K562 (cell line): ENCODE data around the gene JUND. TPM values are rescaled to one million over a fixed set of nuclear protein-coding genes. Genes with fewer than 3 reads are reported as not detected.
A peak's percentile ranks its signal among the peaks of the same experiment; 100 is the strongest.

Experiments used
- BCL6 ChIP-seq: fragments of 250-450 bp; sonication (Bioruptor Pico); IDR thresholded peaks from 2 replicates; pipeline ENCODE4 v1.4.0; 2020
- CBX1 ChIP-seq: sonication (generic); IDR thresholded peaks from 2 replicates; pipeline ENCODE4 v1.6.1; 2016; ENCODE audit warnings: antibody characterized with exemption, low read depth, mild to moderate bottlenecking
- CBX8 ChIP-seq: fragments of 200-600 bp; sonication (generic); IDR thresholded peaks from 2 replicates; pipeline ENCODE4 v1.6.1; 2012; ENCODE audit warnings: borderline replicate concordance, mixed run types, low read depth, mild to moderate bottlenecking, moderate library complexity, mixed read lengths, low read length, control low read depth, inconsistent platforms; ENCODE audit not compliant: poor library complexity, severe bottlenecking; ENCODE audit errors: extremely low read depth
- ESRRA ChIP-seq: fragments of 450-650 bp; IDR thresholded peaks from 2 replicates; pipeline ENCODE4 v1.6.1; 2014; ENCODE audit warnings: low read depth, mild to moderate bottlenecking, moderate library complexity, borderline replicate concordance
- FOXA1 ChIP-seq: fragments of 450-650 bp; IDR thresholded peaks from 2 replicates; pipeline ENCODE4 v1.6.1; 2016; ENCODE audit warnings: mild to moderate bottlenecking, borderline replicate concordance
- FOXK1 ChIP-seq: sonication (generic); formaldehyde crosslinking; IDR thresholded peaks from 2 replicates; pipeline ENCODE4 v1.8.0; 2022; ENCODE audit warnings: missing genetic modification reagents, mild to moderate bottlenecking, borderline replicate concordance
- HEY1 ChIP-seq: fragments of 250-450 bp; sonication (Bioruptor Pico); IDR thresholded peaks from 2 replicates; pipeline ENCODE4 v1.5.0; 2020; ENCODE audit warnings: mild to moderate bottlenecking, moderate library complexity, borderline replicate concordance
- MCM3 ChIP-seq: fragments of 450-650 bp; IDR thresholded peaks from 2 replicates; pipeline ENCODE4 v1.6.1; 2016
- MLX ChIP-seq, 2 experiments: fragments of 450-650 bp in 1 of 2; sonication (generic) in 1 of 2; formaldehyde crosslinking; conservative IDR thresholded peaks; 2 replicates each; pipeline versions ENCODE4 v1.4.0 to v1.8.1; 2020 to 2022; ENCODE audit warnings: mild to moderate bottlenecking in 1 of 2, missing genetic modification reagents in 1 of 2
- NCOA4 ChIP-seq: fragments of 450-650 bp; IDR thresholded peaks from 2 replicates; pipeline ENCODE4 v1.6.1; 2018; ENCODE audit warnings: mild to moderate bottlenecking; ENCODE audit not compliant: partially characterized antibody
- NFRKB ChIP-seq: fragments of 450-650 bp; IDR thresholded peaks from 2 replicates; pipeline ENCODE4 v1.6.1; 2016; ENCODE audit warnings: low read depth
- SAFB2 ChIP-seq: fragments of 200-400 bp; formaldehyde crosslinking; IDR thresholded peaks from 2 replicates; pipeline ENCODE4 v1.6.1; 2018; ENCODE audit warnings: borderline replicate concordance, low read length, low read depth, moderate library complexity; ENCODE audit not compliant: severe bottlenecking
- TAF9B ChIP-seq: fragments of 450-650 bp; IDR thresholded peaks from 2 replicates; pipeline ENCODE4 v1.6.1; 2018; ENCODE audit warnings: mild to moderate bottlenecking; ENCODE audit not compliant: partially characterized antibody
- TGIF2 ChIP-seq: sonication (generic); formaldehyde crosslinking; IDR thresholded peaks from 2 replicates; pipeline ENCODE4 v1.8.1; 2022; ENCODE audit warnings: mild to moderate bottlenecking, missing genetic modification reagents, moderate library complexity
- U2AF2 ChIP-seq: fragments of 200-400 bp; formaldehyde crosslinking; optimal IDR thresholded peaks from 2 replicates; pipeline ENCODE3; 2017; ENCODE audit warnings: low read depth, mild to moderate bottlenecking, low read length
- ZBTB34 ChIP-seq: fragments of 250-450 bp; sonication (Bioruptor Pico); IDR thresholded peaks from 2 replicates; pipeline ENCODE4 v1.8.0; 2021; ENCODE audit warnings: mild to moderate bottlenecking, moderate library complexity
- ZNF12 ChIP-seq: sonication (generic); formaldehyde crosslinking; IDR thresholded peaks from 2 replicates; pipeline ENCODE4 v1.4.0; 2020; ENCODE audit warnings: mild to moderate bottlenecking, missing genetic modification reagents
- ZNF282 ChIP-seq: sonication (generic); formaldehyde crosslinking; IDR thresholded peaks from 2 replicates; pipeline ENCODE4 v1.8.1; 2023; ENCODE audit warnings: missing genetic modification reagents
- polyA plus RNA-seq, 8 experiments: library from polyadenylated mRNA; depleted of rRNA in 4 of 8; stranded (reverse) in 5 of 8; unstranded in 3 of 8; fragments of >200 nt; fragmentation: Nextera tagmentation in 2 of 8; fragmentation: Illumina TruSeq in 1 of 8; extraction: Ambion mirVana in 2 of 8; extraction: Trizol in 1 of 8; gene quantifications; 2 replicates each; pipeline versions ENCODE4 v1.2.1 to v1.2.3, GENCODE V29; 2011 to 2014; ENCODE audit warnings: inconsistent platforms in 1 of 8, missing spikeins in 1 of 8
- total RNA-seq, 7 experiments: library from RNA; depleted of rRNA in 6 of 7; stranded (reverse); fragments of >200 nt in 6 of 7; fragmentation: Illumina TruSeq in 2 of 7; extraction: Trizol in 2 of 7; gene quantifications; 2 replicates each; pipeline versions ENCODE4 v1.2.1 to v1.2.3, GENCODE V29; 2011 to 2021; ENCODE audit warnings: low replicate concordance in 1 of 7
- TF ChIP-seq, protein P1 (sequence below): fragments of 250-450 bp; sonication (Bioruptor Pico); IDR thresholded peaks from 2 replicates; pipeline ENCODE4 v1.9.0; 2021; ENCODE audit warnings: mild to moderate bottlenecking, inconsistent platforms
- TF ChIP-seq, protein P2 (sequence below): sonication (generic); formaldehyde crosslinking; IDR thresholded peaks from 2 replicates; pipeline ENCODE4 v1.8.0; 2022; ENCODE audit warnings: missing genetic modification reagents, mild to moderate bottlenecking, borderline replicate concordance
- TF ChIP-seq, protein P3 (sequence below): fragments of 450-650 bp; formaldehyde crosslinking; IDR thresholded peaks from 2 replicates; pipeline ENCODE4 v1.4.0; 2020; ENCODE audit warnings: mild to moderate bottlenecking, moderate library complexity

The JUND gene
- total and polyA plus RNA-seq, 9 of the 15 experiments (the other 6 are each of a cell fraction or from before 2014, with no cell fraction given), result 6.4 to 286 (median 42.3) TPM

- TF ChIP-seq, protein P1, sequence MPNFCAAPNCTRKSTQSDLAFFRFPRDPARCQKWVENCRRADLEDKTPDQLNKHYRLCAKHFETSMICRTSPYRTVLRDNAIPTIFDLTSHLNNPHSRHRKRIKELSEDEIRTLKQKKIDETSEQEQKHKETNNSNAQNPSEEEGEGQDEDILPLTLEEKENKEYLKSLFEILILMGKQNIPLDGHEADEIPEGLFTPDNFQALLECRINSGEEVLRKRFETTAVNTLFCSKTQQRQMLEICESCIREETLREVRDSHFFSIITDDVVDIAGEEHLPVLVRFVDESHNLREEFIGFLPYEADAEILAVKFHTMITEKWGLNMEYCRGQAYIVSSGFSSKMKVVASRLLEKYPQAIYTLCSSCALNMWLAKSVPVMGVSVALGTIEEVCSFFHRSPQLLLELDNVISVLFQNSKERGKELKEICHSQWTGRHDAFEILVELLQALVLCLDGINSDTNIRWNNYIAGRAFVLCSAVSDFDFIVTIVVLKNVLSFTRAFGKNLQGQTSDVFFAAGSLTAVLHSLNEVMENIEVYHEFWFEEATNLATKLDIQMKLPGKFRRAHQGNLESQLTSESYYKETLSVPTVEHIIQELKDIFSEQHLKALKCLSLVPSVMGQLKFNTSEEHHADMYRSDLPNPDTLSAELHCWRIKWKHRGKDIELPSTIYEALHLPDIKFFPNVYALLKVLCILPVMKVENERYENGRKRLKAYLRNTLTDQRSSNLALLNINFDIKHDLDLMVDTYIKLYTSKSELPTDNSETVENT (CRISPR knock-in tag), result no peak
- no peak for TF ChIP-seq FOXA1
- no peak for TF ChIP-seq MLX (CRISPR knock-in tag; conservative IDR thresholded peaks at IDR 0.05)
- no peak for TF ChIP-seq MCM3
- TF ChIP-seq ZNF12 (CRISPR knock-in tag), result peak; percentile 65; the same call in 1 of the 2 replicates
- TF ChIP-seq CBX8, result no peak
- no peak for TF ChIP-seq U2AF2
- TF ChIP-seq BCL6 (CRISPR knock-in tag), result no peak
- no peak for TF ChIP-seq TAF9B
- no peak for TF ChIP-seq HEY1 (CRISPR knock-in tag)
- TF ChIP-seq CBX1, result no peak
- TF ChIP-seq ZBTB34, result no peak
- TF ChIP-seq, protein P2, sequence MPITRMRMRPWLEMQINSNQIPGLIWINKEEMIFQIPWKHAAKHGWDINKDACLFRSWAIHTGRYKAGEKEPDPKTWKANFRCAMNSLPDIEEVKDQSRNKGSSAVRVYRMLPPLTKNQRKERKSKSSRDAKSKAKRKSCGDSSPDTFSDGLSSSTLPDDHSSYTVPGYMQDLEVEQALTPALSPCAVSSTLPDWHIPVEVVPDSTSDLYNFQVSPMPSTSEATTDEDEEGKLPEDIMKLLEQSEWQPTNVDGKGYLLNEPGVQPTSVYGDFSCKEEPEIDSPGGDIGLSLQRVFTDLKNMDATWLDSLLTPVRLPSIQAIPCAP (CRISPR knock-in tag), result peak; percentile 35; the same call in 1 of the 2 replicates
- TF ChIP-seq NCOA4, result no peak
- TF ChIP-seq NFRKB, result no peak
- TF ChIP-seq, protein P3, sequence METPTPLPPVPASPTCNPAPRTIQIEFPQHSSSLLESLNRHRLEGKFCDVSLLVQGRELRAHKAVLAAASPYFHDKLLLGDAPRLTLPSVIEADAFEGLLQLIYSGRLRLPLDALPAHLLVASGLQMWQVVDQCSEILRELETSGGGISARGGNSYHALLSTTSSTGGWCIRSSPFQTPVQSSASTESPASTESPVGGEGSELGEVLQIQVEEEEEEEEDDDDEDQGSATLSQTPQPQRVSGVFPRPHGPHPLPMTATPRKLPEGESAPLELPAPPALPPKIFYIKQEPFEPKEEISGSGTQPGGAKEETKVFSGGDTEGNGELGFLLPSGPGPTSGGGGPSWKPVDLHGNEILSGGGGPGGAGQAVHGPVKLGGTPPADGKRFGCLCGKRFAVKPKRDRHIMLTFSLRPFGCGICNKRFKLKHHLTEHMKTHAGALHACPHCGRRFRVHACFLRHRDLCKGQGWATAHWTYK (CRISPR knock-in tag), result peak; percentile 67; the same call in 1 of the 2 replicates
- no peak for TF ChIP-seq FOXK1 (CRISPR knock-in tag)
- no peak for TF ChIP-seq ESRRA
- TF ChIP-seq TGIF2 (CRISPR knock-in tag), result peak; percentile 93
- TF ChIP-seq ZNF282 (CRISPR knock-in tag), result no peak
- TF ChIP-seq SAFB2, result no peak
Measured at GRCh38 chr19:18233224-18233825, 48.1 kb downstream of the JUND start (continued).
